H1 (cell line): Measurements from ENCODE around the gene ZNF232. TPM values are rescaled to one million over a fixed set of nuclear protein-coding genes. Genes with fewer than 3 reads are reported as not detected.
A peak's percentile ranks its signal among the peaks of the same experiment; 100 is the strongest.
"Not testable (repeated sequence)": the region's sequence is repeated elsewhere in the genome, so short reads cannot be mapped to it uniquely, and the experiment has no call there.

ENCODE experiments used
- CTCF ChIA-PET: fragments of 300-600 bp; sonication (Branson Sonifier 250); formaldehyde crosslinking; loops from one replicate; lab custom pipeline; 2021; ENCODE audit not compliant: partially characterized antibody; lab: Charles Lee
- POLR2A ChIA-PET: fragments of 300-600 bp; sonication (Branson Sonifier 250); formaldehyde crosslinking; loops from one replicate; lab custom pipeline; 2021; ENCODE audit warnings: inconsistent platforms; ENCODE audit not compliant: partially characterized antibody; lab: Charles Lee
- DNase-seq, 2 experiments: peaks; one replicate each; pipeline versions ENCODE4 v3.0.0 to v3.0.0-alpha.2; 2010 to 2022; ENCODE audit warnings: low spot score in 2 of 2, low read depth in 1 of 2, mixed read lengths in 1 of 2
- FAIRE-seq: peaks from 2 replicates; lab custom pipeline; 2011; peaks lifted over from hg19 to GRCh38; lab: Jason Lieb, UNC
- H2AFZ ChIP-seq: 2 replicates; pipeline ENCODE4 v1.8.1; 2012; ENCODE audit warnings: low read length, inconsistent platforms
- H2AK5ac ChIP-seq: 2 replicates; pipeline ENCODE4 v1.6.1; 2013; ENCODE audit warnings: low read depth, low read length
- H2BK120ac ChIP-seq: replicated peaks from 2 replicates; pipeline ENCODE3; 2013; ENCODE audit warnings: low read depth, low read length, inconsistent platforms
- H2BK12ac ChIP-seq: 2 replicates; pipeline ENCODE4 v1.6.1; 2013; ENCODE audit warnings: low read depth, low read length
- H2BK15ac ChIP-seq: 2 replicates; pipeline ENCODE4 v1.6.1; 2013; ENCODE audit warnings: low read length
- H2BK20ac ChIP-seq: 2 replicates; pipeline ENCODE4 v1.6.1; 2013; ENCODE audit warnings: low read length
- H2BK5ac ChIP-seq: 2 replicates; pipeline ENCODE4 v1.6.1; 2013; ENCODE audit warnings: low read depth, low read length
- H3K14ac ChIP-seq: 2 replicates; pipeline ENCODE4 v1.6.1; 2013; ENCODE audit warnings: inconsistent platforms; ENCODE audit not compliant: insufficient read length
- H3K18ac ChIP-seq: 2 replicates; pipeline ENCODE4 v1.6.1; 2013; ENCODE audit warnings: low read length; ENCODE audit errors: extremely low read depth
- H3K23ac ChIP-seq: 2 replicates; pipeline ENCODE4 v1.6.1; 2013; ENCODE audit warnings: inconsistent platforms; ENCODE audit not compliant: insufficient read length
- H3K23me2 ChIP-seq: 2 replicates; pipeline ENCODE4 v1.6.1; 2013; ENCODE audit warnings: low read depth, low read length
- H3K27ac ChIP-seq: 2 replicates; pipeline ENCODE4 v1.6.1; 2011; ENCODE audit warnings: low read depth, low read length, inconsistent platforms
- H3K27me3 ChIP-seq, 4 experiments: replicated peaks in 1 of 4; 1 replicate in 1 of 4; 2 replicates in 3 of 4; pipeline versions ENCODE4 v1.6.1 to v1.8.1; 2011 to 2013; ENCODE audit warnings: low read length in 3 of 4, mild to moderate bottlenecking in 3 of 4, inconsistent platforms in 2 of 4, mixed read lengths in 2 of 4, moderate library complexity in 1 of 4; ENCODE audit not compliant: control insufficient read depth in 3 of 4, insufficient read depth in 3 of 4; ENCODE audit errors: extremely low read depth in 1 of 4
- H3K36me3 ChIP-seq, 4 experiments: 2 replicates each; pipeline versions ENCODE4 v1.6.1 to v1.8.1; 2011 to 2013; ENCODE audit warnings: mild to moderate bottlenecking in 4 of 4, low read length in 3 of 4, moderate library complexity in 2 of 4, control low read depth in 1 of 4, inconsistent platforms in 1 of 4; ENCODE audit not compliant: insufficient read depth in 4 of 4, control insufficient read depth in 2 of 4
- H3K4ac ChIP-seq: replicated peaks from 2 replicates; pipeline ENCODE3; 2013; ENCODE audit warnings: low read length, low read depth, mixed read lengths, inconsistent platforms; ENCODE audit not compliant: insufficient read length
- H3K4me1 ChIP-seq, 4 experiments: replicated peaks in 1 of 4; 1 replicate in 1 of 4; 2 replicates in 3 of 4; pipeline versions ENCODE4 v1.6.1 to v1.8.1; 2011 to 2013; ENCODE audit warnings: low read length in 3 of 4, inconsistent platforms in 2 of 4, mixed read lengths in 1 of 4; ENCODE audit not compliant: insufficient read depth in 4 of 4, control insufficient read depth in 3 of 4
- H3K4me2 ChIP-seq, 2 experiments: 2 replicates each; pipeline versions ENCODE4 v1.6.1 to v1.8.1; 2011 to 2013; ENCODE audit warnings: low read depth in 2 of 2, low read length in 2 of 2, control low read depth in 1 of 2, inconsistent platforms in 1 of 2, mild to moderate bottlenecking in 1 of 2; ENCODE audit not compliant: insufficient read depth in 1 of 2
- H3K4me3 ChIP-seq, 4 experiments: fragments of 200-600, 300-600 bp in 1 of 4; sonication (generic), shearing (Covaris generic), sonication (Bioruptor Twin) in 1 of 4; 2 replicates each; pipeline versions ENCODE4 v1.5.1 to v1.8.1; 2011 to 2016; ENCODE audit warnings: low read length in 4 of 4, low read depth in 3 of 4, control low read depth in 2 of 4, inconsistent platforms in 2 of 4, mild to moderate bottlenecking in 2 of 4, mixed read lengths in 1 of 4, moderate library complexity in 1 of 4; ENCODE audit not compliant: insufficient read depth in 2 of 4; ENCODE audit errors: extremely low read depth in 1 of 4
- H3K56ac ChIP-seq: replicated peaks from 2 replicates; pipeline ENCODE3; 2013; ENCODE audit warnings: low read depth, mild to moderate bottlenecking, mixed read lengths, low read length, inconsistent platforms; ENCODE audit not compliant: insufficient read length
- H3K79me1 ChIP-seq: 2 replicates; pipeline ENCODE4 v1.6.1; 2013; ENCODE audit warnings: low read depth, low read length, control low read depth
- H3K79me2 ChIP-seq, 2 experiments: 2 replicates each; pipeline versions ENCODE4 v1.6.1 to v1.8.1; 2012 to 2013; ENCODE audit warnings: low read length in 2 of 2, mild to moderate bottlenecking in 2 of 2, inconsistent platforms in 1 of 2; ENCODE audit not compliant: insufficient read depth in 2 of 2, control insufficient read depth in 1 of 2
- H3K9ac ChIP-seq, 4 experiments: replicated peaks in 1 of 4; 1 replicate in 1 of 4; 2 replicates in 3 of 4; pipeline versions ENCODE4 v1.6.1 to v1.8.1; 2011 to 2013; ENCODE audit warnings: low read depth in 3 of 4, low read length in 3 of 4, control low read depth in 2 of 4, mild to moderate bottlenecking in 2 of 4, moderate library complexity in 2 of 4, inconsistent platforms in 1 of 4; ENCODE audit errors: extremely low read depth in 1 of 4
- H3K9me3 ChIP-seq, 2 experiments: 2 replicates each; pipeline versions ENCODE4 v1.6.1 to v1.8.1; 2012 to 2013; ENCODE audit warnings: mild to moderate bottlenecking in 2 of 2, moderate library complexity in 2 of 2, control low read depth in 1 of 2, inconsistent platforms in 1 of 2, low read depth in 1 of 2, low read length in 1 of 2, mixed read lengths in 1 of 2; ENCODE audit not compliant: insufficient read depth in 2 of 2
- H4K20me1 ChIP-seq, 2 experiments: replicated peaks in 1 of 2; 2 replicates each; pipeline versions ENCODE3 to v1.8.1; 2011 to 2013; ENCODE audit warnings: inconsistent platforms in 2 of 2, low read length in 2 of 2, mild to moderate bottlenecking in 1 of 2; ENCODE audit not compliant: insufficient read depth in 2 of 2, control insufficient read depth in 1 of 2
- H4K5ac ChIP-seq: 2 replicates; pipeline ENCODE4 v1.6.1; 2013; ENCODE audit warnings: low read length, low read depth, mixed read lengths, inconsistent platforms; ENCODE audit not compliant: insufficient read length
- H4K8ac ChIP-seq: 2 replicates; pipeline ENCODE4 v1.8.0; 2013; ENCODE audit warnings: mild to moderate bottlenecking, moderate library complexity, low read length, inconsistent platforms; ENCODE audit not compliant: insufficient read depth; ENCODE audit errors: extremely low read depth
- H4K91ac ChIP-seq: replicated peaks from 2 replicates; pipeline ENCODE3; 2013; ENCODE audit warnings: low read length, mixed read lengths, inconsistent platforms; ENCODE audit not compliant: insufficient read length
- SUZ12 ChIP-seq: fragments of 200-600 bp; sonication (generic); IDR thresholded peaks from 2 replicates; pipeline ENCODE4 v1.6.1; 2012; ENCODE audit warnings: mild to moderate bottlenecking, inconsistent platforms, low read length, moderate library complexity, mixed read lengths
- WGBS, 2 experiments: shearing (Covaris generic) in 1 of 2; methylation state at CpG; one replicate each; pipeline versions ENCODE4 v1.1.6 to v1.1.7; 2013 to 2015; ENCODE audit warnings: low lambda C conversion rate in 2 of 2, mixed read lengths in 2 of 2, inconsistent platforms in 1 of 2, low coverage in 1 of 2, missing lambda C conversion rate in 1 of 2; ENCODE audit not compliant: insufficient replicate concordance in 2 of 2, insufficient coverage in 1 of 2, insufficient read length in 1 of 2; ENCODE audit errors: extremely low coverage in 1 of 2, missing lambda C conversion rate in 1 of 2; 5-methylcytosine and 5-hydroxymethylcytosine counted together
- polyA plus RNA-seq, 7 experiments: library from polyadenylated mRNA; depleted of rRNA in 3 of 7; stranded (reverse) in 5 of 7; unstranded in 2 of 7; fragments of >200 nt in 5 of 7; fragments of 200-250 nt in 2 of 7; gene quantifications; 1 replicate in 5 of 7; 2 replicates in 1 of 7; 4 replicates in 1 of 7; pipeline versions ENCODE4 v1.2.1 to v1.2.3, GENCODE V29; 2011 to 2013; ENCODE audit warnings: missing spikeins in 2 of 7, mixed read lengths in 2 of 7
- total RNA-seq: library from RNA; stranded (reverse); fragmentation: NEBNext Ultra II Directional; extraction: Animal tissue kit (Norgen Biotek cat#: 25700); gene quantifications from 2 replicates; pipeline ENCODE4 v1.2.1, GENCODE V29; 2021

Gene ZNF232
- total and polyA plus RNA-seq, 2 of the 8 experiments (the other 6 are each of a cell fraction or from before 2014, with no cell fraction given): 11.1 to 41.0 TPM

DNA sequence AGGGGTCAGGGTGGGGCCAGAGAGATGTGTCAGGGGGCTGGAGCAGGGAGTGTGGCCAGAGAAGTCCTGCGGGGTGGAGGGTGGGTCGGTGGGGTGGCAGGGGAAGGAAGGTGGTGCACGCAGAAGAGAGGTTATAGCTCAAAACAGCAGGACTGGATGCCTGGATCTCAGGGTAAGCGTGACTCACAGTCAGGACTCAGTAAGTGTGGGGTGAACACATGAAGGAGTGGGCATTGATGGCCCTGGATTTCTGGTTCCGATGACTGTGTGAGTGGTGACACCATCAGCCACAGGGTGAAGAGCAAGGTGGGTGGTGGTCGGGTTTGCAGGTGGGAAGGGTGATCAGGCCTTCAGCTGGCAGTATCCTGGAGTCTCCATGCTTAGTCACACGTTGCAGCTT is 10.4 kb upstream of the ZNF232 start:
- H4K5ac ChIP-seq, H3K9me3 ChIP-seq, H4K91ac ChIP-seq, H3K56ac ChIP-seq, H3K14ac ChIP-seq, H3K4ac ChIP-seq, H3K79me1 ChIP-seq, H2BK120ac ChIP-seq, H3K79me2 ChIP-seq, H3K27ac ChIP-seq, H3K23ac ChIP-seq, H2AK5ac ChIP-seq, H3K23me2 ChIP-seq, H2BK20ac ChIP-seq, FAIRE-seq, H2BK5ac ChIP-seq, H3K18ac ChIP-seq, H2BK15ac ChIP-seq, DNase-seq, H3K36me3 ChIP-seq, H4K20me1 ChIP-seq, H3K4me1 ChIP-seq: not testable (repeated sequence)
- Histone ChIP-seq H2AFZ (peak overlapping the region; percentile 43), H3K4me2 (peak overlapping the region; percentile 63 to 97), H2BK12ac (peak overlapping the region; percentile 53; the same call in 1 of the 2 replicates), H3K4me3 (peak overlapping the region in 3 of 4 experiments; percentile 58 to 74 (median 61); a peak in 2 of 8 replicates), H3K27me3 (peaks cover 0 to 26% (median 15%) of the 10 kb centered on the region in 4 experiments; a peak in 6 of 7 replicates), H4K8ac (peak overlapping the region; percentile 80; the same call in 1 of the 2 replicates), H3K9ac (0 out of 7 replicates have a peak overlapping the region, but pooled peaks of 1 of the 4 experiments have one; percentile 29)
- CTCF ChIA-PET: interaction anchor here (1.1 to 1.3 kb wide), 2 partner anchors 9 to 11 kb away, joined by 3 read pairs; no protein-coding TSS in a partner anchor
- TF ChIP-seq SUZ12: 0 out of 2 replicates have a peak, but pooled peaks have one; percentile 7
- 69% methylated on average over 7 of the region's 7 CpGs; no CpG with 5 or more reads in 1 of the 2 experiments for WGBS, 2 experiments
- POLR2A ChIA-PET: interaction anchor here (0.6 to 4.2 kb wide), 5 partner anchors 8 to 44 kb away, joined by 3 to 28 read pairs (median 3); partner anchors contain the start of gene ZNF232
